Measurements from ENCODE around the gene BTBD6.

The BTBD6 gene

GRCh38 chr14:105247026-105247425 is 1.3 kb upstream of the BTBD6 start:
- H3K4me3 ChIP-seq (replicated peaks; ENCODE audit: low read depth, low read length), result no peak overlapping the region
- DNase-seq (ENCODE audit: extremely low read depth, low read depth), result no peak
- no peak for TF ChIP-seq CTCF (IDR thresholded peaks at IDR 0.05; ENCODE audit: low read depth, low read length, missing control alignments)

- TF ChIP-seq CTCF (IDR thresholded peaks at IDR 0.05; ENCODE audit: low read depth, low read length, missing control alignments), result no peak
- peak overlapping the region; percentile 53 for H3K4me3 ChIP-seq (replicated peaks; ENCODE audit: low read depth, low read length)
- no peak for DNase-seq (ENCODE audit: extremely low read depth, low read depth)
These were observed 492 bp upstream of the BTBD6 start for GRCh38 chr14:105247715-105248367.

- DNase-seq (ENCODE audit: extremely low read depth, low read depth), result no peak
- TF ChIP-seq CTCF (IDR thresholded peaks at IDR 0.05; ENCODE audit: low read depth, low read length, missing control alignments), result no peak
- H3K4me3 ChIP-seq (replicated peaks; ENCODE audit: low read depth, low read length), result peak overlapping the region; percentile 53
These were observed 1.1 kb downstream of the BTBD6 start for GRCh38 chr14:105249182-105250007.

GRCh38 chr14:105250008-105250366 is 1.7 kb downstream of the BTBD6 start:
- H3K4me3 ChIP-seq (replicated peaks; ENCODE audit: low read depth, low read length), result no peak overlapping the region; the same call in 1 of the 2 replicates
- DNase-seq (ENCODE audit: extremely low read depth, low read depth), result no peak
- TF ChIP-seq CTCF (IDR thresholded peaks at IDR 0.05; ENCODE audit: low read depth, low read length, missing control alignments), result no peak

GRCh38 chr14:105250986-105251385 is 2.7 kb downstream of the BTBD6 start:
- DNase-seq (ENCODE audit: extremely low read depth, low read depth), result no peak
- H3K4me3 ChIP-seq (replicated peaks; ENCODE audit: low read depth, low read length), result no peak overlapping the region
- no peak for TF ChIP-seq CTCF (IDR thresholded peaks at IDR 0.05; ENCODE audit: low read depth, low read length, missing control alignments)

GRCh38 chr14:105251920-105252319 is 3.6 kb downstream of the BTBD6 start:
- H3K4me3 ChIP-seq (replicated peaks; ENCODE audit: low read depth, low read length), result no peak overlapping the region
- TF ChIP-seq CTCF (IDR thresholded peaks at IDR 0.05; ENCODE audit: low read depth, low read length, missing control alignments), result no peak
- DNase-seq (ENCODE audit: extremely low read depth, low read depth), result no peak

Data from HFF-Myc (cell line).